SK-N-MC (cell line): ENCODE results near the gene EAF1.

Experiments used
- EZH2 ChIP-seq: fragments of 200-600 bp; sonication (generic); IDR thresholded peaks from one replicate; pipeline ENCODE4 v1.6.1; 2017; ENCODE audit warnings: antibody characterized with exemption
- POLR2AphosphoS5 ChIP-seq: IDR thresholded peaks from 2 replicates; pipeline ENCODE4 v1.6.1; 2012; ENCODE audit warnings: mild to moderate bottlenecking, low read depth, low read length, borderline replicate concordance

- no peak for TF ChIP-seq EZH2
- TF ChIP-seq POLR2AphosphoS5, result no peak
These were observed 1.1 kb downstream of the EAF1 start for GRCh38 chr3:15428539-15428938.
